Head of caudate nucleus (tissue), 42 donors: ENCODE results near the gene ABHD6.
"Not testable (repeated sequence)": the region's sequence is repeated elsewhere in the genome, so short reads cannot be mapped to it uniquely, and the experiment has no call there.

ENCODE experiments used
- DNase-seq, 42 donors: peaks; one replicate each; pipeline versions ENCODE4 v3.0.0 to v3.0.0-alpha.2; 2020 to 2021; ENCODE audit warnings: mixed read lengths in 7 of 42
- intact Hi-C: fragments of 100-400 bp; cut with DNase I; formaldehyde crosslinking; loops from one replicate; pipeline ENCODE4 v1.15.0; 2022

ABHD6 gene, protein sequence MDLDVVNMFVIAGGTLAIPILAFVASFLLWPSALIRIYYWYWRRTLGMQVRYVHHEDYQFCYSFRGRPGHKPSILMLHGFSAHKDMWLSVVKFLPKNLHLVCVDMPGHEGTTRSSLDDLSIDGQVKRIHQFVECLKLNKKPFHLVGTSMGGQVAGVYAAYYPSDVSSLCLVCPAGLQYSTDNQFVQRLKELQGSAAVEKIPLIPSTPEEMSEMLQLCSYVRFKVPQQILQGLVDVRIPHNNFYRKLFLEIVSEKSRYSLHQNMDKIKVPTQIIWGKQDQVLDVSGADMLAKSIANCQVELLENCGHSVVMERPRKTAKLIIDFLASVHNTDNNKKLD

DNA sequence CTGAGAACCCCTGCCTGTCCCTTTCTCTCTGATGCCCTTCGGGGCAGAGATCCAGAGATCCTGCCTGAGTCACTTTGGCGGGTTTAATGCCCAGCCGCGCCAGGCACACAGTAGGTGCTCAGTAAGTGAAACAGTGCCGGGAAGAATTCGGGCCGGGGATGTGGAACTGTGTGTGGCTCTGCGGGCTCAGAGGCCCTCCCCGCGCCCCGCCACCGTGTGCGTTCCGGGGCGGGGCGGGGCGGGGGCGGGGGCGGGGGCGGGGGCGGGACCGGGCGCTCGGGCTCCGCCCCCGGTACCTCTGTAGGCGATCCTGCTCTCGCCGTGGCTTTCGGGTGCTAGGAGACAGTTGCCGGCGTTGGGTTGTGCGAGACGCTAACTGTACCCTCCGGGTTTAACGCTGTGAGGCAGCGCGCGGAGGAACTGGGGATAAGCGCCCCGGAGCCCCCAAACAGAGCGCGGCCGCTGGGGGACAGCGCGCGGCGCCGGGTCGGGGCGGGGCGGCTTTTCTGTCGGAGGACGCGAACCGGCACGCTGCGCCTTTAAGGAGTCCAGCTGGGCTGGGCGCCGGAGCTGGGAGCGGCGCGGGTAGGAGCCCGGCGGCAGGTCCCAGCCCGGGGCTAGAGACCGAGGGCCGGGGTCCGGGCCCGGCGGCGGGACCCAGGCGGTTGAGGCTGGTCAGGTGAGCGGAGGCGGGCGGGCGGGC is at the start of gene ABHD6:
Gene ABHD6, plus strand, starts transcription at position 555 of the 703 bp plus-strand sequence. CDS start 18,795 bp downstream, outside the sequence.
- intact Hi-C loops: loop anchor here (5.0 kb wide), 1 partner anchor 60 kb away; no protein-coding TSS in a partner anchor
- peak; percentile 59 to 92 (median 82) for DNase-seq

DNA sequence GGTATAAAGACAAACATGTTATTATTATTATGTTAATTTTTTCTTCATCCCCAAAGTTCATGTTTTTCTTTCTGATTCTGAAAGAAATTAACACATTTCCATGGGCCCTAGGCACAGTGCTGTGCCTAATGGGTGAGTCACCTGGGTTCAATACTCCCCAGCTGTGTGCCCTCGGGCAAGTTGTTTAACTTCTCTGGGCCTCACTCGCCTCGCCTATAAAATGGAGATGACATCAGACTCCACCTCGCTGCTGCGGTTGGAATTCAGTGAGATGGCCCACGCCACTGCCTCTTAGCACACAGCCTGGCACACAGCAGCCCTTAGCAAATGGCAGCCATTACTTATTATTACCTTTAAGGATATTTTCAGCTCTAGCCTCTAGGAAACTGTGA is 49.4 kb upstream of the ABHD6 start:
- intact Hi-C loops: loop anchor here (2.0 to 10.0 kb wide), 2 partner anchors 113 to 347 kb away; partner anchors contain the start of gene ACOX2
- no peak for DNase-seq

DNA sequence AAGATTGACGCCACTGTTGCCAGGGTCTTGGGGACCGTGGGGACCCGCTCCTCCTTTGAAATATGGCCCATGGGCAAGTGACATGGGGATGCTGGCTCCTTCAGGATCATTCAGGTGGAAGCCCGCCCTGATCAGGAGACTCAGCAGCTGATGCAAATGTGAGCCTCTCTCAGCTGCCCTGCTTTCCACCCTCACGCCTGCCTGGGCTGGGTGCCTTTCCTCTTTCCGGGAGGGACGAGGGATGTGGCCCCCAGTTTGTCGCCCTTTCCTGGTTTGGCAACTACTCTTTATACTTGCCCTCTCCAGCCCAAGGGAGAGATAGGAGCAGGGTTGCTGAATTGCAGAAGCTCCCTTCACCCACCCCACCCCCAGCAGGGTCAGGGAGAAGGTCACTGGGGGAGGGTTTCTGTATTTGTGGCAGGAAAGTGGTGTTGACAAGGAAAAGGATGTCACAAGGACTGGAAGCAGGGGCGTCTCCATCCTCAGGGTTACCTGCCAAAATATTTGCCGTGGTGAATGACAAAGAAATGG is 48.6 kb upstream of the ABHD6 start:
- DNase-seq: no peak
- intact Hi-C loops: loop anchor here (2.0 to 10.0 kb wide), 2 partner anchors 112 to 346 kb away; partner anchors contain the start of gene ACOX2

DNA sequence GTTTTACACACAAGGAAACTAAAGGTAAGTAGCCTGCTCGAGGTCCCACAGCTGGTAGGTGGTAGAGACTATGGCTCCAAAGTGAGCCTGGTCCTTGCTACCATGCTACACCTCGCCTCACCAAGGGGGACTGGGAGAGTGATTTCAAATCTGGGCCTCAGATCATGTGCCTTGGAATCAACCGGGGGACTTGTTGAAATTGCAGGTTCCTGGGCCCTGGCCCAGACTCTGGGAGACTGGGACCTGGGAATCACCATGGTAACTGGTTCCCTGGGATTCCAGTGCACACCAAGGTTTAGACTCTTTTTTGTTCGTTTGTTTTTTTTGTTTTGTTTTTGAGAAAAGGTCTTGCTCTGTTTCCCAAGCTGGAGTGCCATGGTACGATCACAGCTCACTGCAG is 47.9 kb upstream of the ABHD6 start:
- DNase-seq: no peak
- intact Hi-C loops: loop anchor here (2.0 to 10.0 kb wide), 2 partner anchors 111 to 345 kb away; partner anchors contain the start of gene ACOX2

DNA sequence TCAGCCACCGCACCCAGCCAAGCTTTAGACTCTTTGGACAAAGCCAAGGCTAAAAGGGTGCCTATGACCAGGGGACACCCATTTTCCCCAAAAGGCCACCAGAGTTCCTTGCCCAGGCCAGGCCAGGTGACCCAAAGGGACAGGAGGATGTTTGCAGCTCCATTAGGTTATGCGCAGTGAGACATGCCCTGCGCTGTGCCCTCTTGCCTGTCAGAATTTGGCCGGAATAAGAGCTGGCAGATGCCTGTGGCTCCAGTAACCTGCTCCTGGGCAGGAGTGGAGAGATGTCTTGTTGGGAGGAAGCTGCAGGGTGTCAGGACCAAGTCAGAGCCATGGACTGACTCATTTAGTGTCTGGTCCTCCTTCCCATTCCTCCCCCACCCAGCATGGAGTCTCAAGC is 47.3 kb upstream of the ABHD6 start:
- no peak for DNase-seq
- intact Hi-C loops: no loop called here

DNA sequence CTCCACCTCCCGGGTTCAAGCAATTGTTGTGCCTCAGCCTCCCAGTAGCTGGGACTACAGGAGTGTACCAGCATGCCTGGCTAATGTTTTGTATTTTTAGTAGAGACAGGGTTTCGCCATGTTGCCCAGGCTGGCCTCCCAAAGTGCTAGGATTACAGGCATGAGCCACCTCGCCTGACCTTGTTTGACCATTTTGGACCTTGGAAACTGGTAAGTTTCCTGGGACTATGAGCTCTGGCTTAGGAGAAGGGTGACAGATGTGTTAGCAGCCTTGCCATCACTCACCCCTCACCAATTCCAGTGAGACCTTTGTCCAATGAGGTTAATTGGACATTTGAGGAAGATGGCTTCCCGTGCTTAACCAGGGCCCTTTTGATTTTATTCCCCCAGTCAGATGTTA is 46.7 kb upstream of the ABHD6 start:
- intact Hi-C loops: no loop called here
- DNase-seq: no peak

DNA sequence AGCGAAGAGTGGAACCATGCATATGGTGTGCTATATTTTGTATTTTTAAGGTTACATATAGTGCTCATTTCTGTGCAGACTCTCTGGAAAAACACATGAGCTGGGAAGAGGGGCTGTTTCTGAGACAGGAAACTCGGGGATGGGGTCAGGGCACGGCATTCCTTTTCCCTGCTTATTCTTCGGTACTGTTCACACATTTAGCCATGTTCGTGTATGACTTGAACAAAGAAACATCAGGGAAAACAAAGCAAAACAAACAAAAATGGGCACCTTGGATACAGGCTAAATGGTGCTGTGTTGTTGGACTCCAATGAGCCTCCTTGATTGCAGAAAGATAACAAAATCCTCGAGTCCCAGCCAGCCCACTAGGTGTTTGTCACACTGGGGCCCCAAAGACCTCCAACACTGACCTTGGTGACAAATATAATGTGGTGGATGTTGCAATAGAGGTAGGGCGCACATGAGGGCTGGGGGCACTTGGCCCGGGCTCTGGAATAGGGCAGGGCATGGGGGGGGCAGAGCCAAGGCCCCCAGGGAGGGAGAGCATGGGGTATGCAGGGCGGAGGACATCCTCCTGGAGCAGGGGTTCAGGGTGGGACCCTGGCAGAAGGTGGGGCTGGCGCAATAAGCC is 46.1 kb upstream of the ABHD6 start:
- no peak for DNase-seq
- intact Hi-C loops: no loop called here

DNA sequence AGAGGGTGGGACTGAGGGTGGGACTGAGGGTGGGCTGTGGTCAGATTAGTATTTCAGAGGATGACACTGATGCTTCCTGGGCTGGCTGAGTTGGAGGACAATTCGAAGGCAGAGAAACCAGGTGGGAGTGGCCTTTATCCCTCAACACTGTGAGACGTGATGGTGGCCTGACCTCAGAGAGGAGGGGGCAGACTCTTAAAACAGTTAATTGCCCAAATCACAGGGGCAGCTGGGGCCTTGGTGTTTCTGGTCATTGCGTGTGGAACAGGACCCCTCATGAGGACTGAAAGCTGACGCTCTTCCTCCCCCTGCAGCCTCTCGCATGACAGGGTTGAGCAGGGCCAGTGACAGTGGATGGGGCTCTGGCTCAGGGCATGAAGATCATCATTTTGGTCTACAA is 45.5 kb upstream of the ABHD6 start:
- intact Hi-C loops: no loop called here
- DNase-seq: no peak

DNA sequence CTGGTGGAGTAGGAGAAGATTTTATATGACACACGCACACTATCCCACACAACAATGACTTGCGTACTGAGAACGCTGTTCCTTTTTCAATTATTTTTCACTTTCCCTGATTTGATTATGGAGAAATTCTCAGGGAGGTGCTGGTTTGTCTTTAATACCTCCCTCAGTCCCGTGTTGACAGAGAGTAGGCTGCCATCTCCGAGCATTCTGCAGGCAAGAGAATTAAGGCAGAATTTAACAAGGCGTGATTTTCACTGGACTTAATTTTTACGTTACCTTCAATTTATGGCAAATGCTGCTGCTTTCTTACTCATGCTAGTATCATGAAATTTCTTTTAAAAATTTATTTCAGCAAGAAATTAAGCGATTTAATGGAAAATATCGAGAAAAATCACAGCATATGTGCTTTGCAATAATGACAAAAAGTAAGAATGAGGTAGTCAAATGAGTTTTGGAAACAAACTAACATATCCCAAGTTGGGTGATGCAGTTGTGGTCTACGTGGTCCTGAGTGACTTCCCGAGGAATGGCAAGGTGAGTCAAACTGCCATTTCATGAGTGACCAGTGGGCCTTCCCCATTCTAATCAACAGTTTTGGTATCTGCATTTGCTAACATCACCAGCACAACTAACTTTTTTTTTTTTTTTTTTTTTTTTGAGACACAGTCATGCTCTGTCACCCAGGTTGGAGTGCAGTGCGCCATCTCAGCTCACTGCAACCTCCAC is 43.7 kb upstream of the ABHD6 start:
- DNase-seq: no peak
- intact Hi-C loops: no loop called here

DNA sequence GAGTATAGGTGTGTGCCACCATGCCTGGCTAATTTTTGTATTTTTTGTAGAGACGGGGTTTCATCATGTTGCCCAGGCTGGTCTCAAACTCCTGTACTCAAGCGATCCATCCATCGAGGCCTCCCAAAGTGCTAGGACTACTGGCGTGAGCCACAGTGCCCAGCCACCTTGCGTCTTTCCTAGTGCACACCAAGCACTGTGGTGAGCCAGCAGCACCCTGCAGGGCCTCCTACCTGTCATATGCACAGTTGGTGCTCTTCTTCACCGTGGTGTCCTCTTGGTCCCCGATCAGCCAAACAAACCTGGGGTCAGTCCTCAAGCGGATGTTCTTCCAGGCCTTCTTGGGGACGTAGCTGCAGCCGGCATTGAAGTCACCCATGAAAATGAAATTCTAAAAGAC is 40.0 kb upstream of the ABHD6 start:
- DNase-seq: no peak
- intact Hi-C loops: no loop called here

DNA sequence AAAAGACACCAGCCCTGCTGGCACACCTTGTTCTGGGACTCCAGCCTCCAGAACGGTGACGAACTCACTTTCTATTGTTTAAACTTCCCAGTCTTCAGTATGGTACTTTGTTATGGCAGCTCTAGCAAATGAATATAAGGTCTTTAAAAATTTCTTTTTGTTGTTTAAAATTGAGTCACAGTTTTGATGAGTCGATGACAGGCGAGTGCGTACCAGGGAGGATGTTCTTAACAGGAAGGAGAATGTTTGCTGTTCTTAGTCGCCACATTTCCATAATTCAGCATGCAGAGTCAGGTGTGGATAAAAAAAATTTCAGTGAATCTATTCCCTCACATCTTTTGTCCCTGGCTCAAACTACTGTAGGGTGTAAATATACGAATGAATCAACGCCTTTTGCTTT is 39.2 kb upstream of the ABHD6 start:
- peak in 9 of 42 donors; percentile 14 to 57 (median 37) for DNase-seq
- intact Hi-C loops: no loop called here

DNA sequence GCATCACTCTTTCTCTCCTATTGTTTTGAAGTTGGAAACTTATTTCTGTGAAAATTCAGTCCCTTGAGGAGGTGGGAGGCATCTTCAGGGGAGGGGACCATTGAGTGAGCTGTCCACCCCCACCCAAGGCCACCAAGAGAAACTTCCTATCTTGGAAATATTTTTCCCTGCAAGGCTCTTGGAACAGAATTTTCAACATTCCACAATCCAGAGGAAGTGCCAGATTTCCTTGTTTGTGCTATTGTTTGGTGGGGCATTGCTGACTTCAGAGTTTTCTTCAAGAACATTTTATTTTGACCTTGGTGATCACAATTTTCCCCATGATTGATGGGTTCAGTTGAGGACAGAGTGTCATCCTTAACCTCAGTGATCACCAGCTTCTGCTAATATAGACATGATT is 38.8 kb upstream of the ABHD6 start:
- DNase-seq: no peak
- intact Hi-C loops: no loop called here

DNA sequence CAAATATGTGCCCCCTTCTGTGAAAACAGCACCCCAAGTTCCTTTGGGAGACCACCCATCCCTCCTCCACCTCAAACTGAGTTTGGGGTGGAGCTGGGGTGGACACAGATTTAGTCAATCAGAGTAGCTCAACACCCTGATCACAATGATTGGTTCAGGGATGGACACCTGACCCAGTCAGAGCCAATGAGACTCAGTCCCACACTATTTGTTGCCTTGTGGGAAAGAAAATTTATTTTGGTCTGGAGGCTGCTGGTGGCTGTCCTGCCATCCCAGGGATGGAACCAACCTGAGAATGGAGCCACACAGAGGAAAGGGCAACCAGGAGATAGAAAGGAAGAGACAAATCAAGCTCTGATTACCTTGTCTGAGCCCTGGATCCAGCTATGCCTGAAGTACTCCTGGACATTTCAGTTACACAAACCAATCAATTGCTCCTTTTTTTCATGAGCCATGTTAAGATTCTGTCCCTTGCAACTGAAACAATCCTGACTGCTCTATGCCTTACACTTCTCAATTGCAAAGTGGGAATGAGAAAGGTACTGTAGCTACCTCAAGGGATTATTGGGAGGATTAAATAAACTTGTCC is 37.4 kb upstream of the ABHD6 start:
- intact Hi-C loops: no loop called here
- DNase-seq: no peak

DNA sequence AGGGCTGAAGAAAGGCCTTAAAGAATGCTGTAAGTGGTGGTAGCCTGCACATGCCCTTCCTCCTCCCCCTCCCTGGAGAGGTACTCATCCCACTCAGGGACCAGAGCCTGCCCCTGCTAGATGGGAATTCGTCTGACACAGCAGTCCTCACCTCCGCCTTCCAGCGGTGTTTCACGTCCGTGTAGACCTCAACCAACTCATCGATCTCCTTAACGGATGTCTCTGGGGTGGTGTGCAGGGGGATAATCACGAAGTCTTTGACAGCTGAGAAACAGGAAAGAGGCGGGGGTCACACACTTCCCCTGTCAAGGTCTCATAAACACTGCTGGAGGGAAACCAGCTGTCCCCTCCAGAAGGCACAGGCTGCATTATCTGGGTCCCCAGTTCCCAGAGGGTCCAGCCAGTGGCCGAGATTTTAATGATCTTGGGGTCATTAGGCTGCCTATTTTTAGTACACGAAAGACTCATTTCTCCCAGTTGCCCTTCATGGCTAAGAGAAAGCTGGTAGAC is 36.7 kb upstream of the ABHD6 start:
- no peak for DNase-seq
- intact Hi-C loops: no loop called here

DNA sequence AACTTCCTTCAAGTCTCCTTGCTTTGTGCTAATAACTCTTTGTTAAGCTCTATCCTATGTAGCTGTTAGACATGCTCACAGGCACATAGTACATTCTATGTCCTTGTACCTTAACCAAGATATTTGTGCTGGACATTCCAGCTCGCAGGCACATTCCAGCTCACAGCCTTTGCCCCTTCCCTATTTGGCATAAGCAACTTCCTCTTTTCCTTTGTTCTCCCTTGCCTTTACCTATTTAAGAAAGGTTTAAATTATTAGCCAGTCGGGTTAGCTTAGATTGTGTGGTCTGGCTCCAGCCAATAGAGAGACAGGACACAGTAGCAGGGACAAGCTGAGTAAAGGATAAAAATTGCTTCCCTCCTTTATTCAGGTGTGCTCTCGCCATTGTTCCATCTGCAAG is 36.1 kb upstream of the ABHD6 start:
- intact Hi-C loops, DNase-seq: not testable (repeated sequence)

DNA sequence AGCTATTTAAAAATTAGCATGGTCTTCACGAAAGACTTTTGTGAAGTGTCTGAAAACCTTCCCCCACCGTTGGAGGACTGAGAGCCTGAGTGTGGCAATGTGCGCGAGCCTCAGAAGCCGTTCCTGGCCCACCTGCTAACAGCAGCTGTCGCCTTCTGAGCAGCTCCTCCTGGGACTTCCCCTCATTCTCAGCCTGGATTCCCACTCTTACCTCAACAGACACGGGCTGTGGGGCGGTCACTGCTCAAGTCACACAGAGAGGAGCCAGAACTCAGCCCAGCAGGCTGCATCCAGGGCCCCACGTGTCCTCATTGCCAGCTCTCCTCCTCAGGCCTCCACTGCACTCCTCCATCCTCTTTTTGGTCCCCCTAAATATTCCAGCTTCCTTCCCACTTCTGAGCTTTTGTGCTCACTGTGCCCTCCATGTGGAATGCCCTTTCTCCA is 34.7 kb upstream of the ABHD6 start:
- DNase-seq: no peak
- intact Hi-C loops: no loop called here

DNA sequence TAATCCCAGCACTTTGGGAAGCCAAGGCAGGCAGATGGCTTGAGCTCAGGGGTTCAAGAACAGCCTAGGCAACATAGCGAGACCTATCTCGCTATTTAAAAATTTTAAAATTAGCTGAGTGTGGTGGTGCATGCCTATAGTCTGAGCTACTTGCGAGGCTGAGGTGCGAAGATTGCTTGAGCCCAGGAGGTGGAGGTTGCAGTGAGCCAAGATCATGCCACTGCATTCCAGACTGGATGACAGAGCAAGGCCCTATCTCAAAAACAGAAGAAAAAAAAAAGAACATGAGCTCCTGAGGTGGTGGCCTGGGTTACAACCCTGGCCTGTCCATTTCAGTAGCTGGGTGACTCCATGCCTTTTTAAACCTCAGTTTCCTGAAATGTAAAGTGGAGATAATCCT is 34.1 kb upstream of the ABHD6 start:
- intact Hi-C loops: no loop called here
- no peak for DNase-seq

DNA sequence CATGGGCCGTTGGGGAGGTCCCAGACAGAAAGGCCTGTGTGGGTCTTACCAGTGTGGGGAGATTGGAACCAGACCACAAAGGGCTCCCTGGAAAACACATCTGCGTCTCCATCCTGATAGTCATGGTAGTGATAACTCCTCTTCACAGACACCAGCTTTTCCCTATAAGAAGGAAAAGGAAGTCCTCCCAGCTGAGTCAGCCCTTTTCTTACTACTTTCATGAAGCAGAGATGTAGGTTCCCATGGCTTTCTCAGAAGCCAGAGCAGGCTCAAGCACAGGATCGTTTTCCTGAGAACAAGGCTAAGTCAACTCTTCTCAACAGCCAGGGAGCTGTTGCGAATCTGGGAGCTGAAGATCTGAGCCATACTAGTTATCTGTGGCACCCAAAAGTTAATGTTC is 32.9 kb upstream of the ABHD6 start:
- intact Hi-C loops: no loop called here
- DNase-seq: no peak

DNA sequence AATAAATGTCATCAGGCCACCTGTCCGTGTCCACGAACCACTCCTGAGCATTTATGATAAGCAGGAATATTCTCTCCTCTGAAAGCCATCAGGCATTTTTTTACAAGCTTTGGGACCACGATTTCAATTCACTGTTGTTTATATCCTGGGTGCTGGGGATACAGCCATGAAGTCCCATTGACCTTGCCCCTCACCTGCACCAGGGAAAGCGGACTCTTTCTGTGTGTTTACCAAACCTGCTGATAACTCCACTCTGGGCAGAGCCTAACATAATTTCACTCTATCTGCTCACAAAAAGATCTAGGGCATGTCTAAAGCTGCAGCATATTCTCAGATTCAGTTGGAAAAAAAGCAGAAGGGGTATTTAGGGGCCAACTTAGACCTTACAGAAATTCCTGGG is 31.6 kb upstream of the ABHD6 start:
- intact Hi-C loops: no loop called here
- DNase-seq: no peak
